Activated CD8-positive, alpha-beta memory T cell treated with anti-CD3 and anti-CD28 coated beads for 48 hours (primary cell): Measurements from ENCODE around the gene CYP51A1.
"Not testable (repeated sequence)": the region's sequence is repeated elsewhere in the genome, so short reads cannot be mapped to it uniquely, and the experiment has no call there.

Experiments
- DNase-seq, 3 experiments: peaks; one replicate each; pipeline ENCODE4 v3.0.0-alpha.2; 2020; ENCODE audit warnings: low read depth in 2 of 3, low spot score in 2 of 3

CYP51A1 gene

GRCh38 chr7:92131764-92132330 is 2.4 kb downstream of the CYP51A1 start:
- DNase-seq, result no peak

DNA sequence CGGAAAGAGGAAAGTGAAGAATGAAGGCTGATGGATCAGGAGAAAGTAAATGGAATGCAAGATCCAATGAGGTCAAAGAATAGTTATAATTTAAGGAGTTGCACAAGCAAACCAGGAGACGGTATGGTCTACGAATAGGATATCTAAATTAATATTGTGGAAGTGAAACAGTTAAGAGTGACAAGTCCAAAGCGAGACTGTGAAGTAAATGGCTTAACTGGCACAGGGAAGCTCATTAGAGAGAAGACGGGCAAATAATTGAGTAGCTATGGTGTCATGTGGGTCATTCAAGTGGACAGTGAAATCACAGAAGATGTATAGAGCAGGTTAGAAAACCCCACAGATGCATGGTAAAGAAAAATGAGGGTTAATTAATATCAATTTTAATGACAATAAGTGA is 3.2 kb downstream of the CYP51A1 start:
- no peak for DNase-seq

DNA sequence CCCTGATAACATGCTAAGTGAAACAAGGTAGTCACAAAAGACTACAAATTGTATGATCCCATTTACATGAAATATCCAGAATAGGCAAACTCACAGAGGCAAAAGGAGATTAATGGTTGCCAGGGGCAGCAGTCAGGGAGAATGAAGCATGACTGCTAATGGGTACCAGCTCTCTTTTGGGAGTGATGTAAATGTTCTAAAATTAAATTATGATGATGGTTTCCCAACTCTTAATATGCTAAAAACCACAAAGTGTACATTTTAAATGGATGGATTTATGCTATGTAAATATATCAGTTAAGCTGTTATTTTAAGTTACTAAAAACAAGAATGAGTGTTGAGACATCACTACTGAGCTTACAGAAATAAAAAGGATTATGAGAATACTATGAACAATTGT is 12.6 kb downstream of the CYP51A1 start:
- DNase-seq, result no peak

DNA sequence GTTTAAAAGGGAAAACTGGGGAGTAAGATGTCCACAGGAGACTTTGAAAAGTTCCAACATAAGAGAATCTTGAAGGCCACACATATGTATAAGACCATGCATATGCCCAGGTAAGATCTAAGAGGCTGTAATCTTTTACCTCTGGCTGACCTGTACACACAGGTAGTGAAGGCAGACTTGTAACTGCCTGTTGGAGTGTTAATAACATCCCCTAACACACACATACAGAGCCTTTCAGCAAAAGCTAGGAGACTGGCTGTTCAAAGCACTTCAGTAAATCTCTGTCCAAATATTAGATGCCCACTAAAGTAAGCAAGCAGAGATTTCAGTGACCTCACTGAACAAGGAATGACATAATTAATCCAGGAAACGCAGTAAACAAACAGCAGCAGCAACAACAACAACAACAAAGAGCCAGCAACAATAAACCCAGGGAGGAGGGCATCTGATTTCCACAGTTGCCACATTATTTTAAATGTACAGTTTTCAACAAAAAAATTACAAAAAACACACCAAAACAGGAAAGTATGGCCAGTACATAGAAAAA is 15.0 kb downstream of the CYP51A1 start:
- DNase-seq, result no peak

DNA sequence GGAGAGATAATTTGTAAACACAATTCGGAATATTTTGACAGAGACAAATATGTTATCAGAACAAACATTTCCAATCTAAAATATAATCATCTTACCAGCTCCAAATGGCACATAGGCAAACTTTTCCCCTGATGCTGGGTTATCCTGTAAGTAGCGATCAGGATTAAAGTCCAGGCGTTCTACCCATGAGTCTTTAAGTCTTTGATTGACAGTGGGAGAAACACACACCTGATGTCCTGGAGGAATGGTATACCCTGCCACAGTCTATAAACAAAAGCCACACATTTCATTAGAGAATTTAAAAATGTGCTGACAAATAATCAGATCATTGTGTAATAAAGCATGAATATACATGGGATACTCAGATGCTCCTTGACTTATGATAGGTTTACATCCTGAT is 17.3 kb downstream of the CYP51A1 start:
- no peak for DNase-seq

DNA sequence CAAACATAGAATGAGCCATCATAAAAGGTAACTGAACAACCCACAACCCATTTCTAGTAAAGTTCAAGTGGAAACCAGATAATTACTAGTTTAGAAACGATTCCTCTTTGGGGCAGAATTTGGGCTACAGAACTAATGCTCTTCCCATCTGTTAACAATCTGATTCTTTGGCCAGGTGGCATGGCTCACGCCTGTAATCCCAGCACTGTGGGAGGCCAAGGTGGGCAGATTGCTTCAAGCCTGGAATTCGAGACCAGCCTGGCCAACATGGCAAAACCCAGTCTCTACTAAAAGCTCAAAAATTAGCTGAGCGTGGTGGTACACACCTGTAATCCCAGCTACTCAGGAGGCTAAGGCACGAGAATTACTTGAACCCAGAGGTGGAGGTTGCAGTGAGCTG is 18.5 kb downstream of the CYP51A1 start:
- DNase-seq, result no peak

- no peak for DNase-seq
These were observed 23.4 kb downstream of the CYP51A1 start for GRCh38 chr7:92110857-92111256.

- DNase-seq, result no peak
These were observed 25.5 kb downstream of the CYP51A1 start for GRCh38 chr7:92108821-92109220.

DNA sequence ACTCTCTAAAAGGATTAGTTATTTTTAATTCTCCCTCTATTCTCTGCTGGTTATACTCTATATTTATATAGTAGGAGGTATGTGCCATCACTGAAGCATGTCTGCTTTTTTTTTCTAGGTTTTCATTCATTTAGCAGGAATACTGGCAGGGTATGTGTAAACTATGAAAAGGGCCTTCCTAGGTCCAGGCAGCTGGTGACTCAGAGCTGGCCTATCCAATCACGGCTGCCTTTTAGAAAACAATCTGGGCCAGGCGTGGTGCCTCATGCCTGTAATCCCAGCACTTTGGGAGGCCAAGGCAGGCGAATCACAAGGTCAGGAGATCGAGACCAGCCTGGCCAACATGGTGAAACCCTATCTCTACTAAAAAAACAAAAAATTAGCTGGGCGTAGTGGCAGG is 31.4 kb downstream of the CYP51A1 start:
- not testable (repeated sequence) for DNase-seq

GRCh38 chr7:92100534-92100933 is 33.7 kb downstream of the CYP51A1 start:
- no peak for DNase-seq

DNA sequence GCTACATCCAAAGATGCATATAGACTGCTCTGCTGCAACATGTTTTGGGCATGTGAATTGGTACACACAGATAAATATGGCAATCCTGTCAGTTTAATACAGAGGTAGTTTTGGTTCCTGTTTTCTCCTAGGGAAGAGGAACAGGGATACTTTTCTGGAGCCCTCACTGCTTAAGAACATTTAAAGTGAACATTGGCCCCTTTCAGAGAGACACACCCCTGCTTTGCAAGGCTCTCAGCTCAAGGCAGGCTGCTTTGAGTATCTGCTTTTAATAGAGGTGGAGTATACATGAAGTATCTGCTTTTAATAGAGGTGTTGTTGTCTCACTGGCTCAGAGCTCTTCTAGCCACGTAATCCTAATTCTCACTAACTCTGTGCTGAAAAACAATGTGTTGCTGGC is 38.9 kb downstream of the CYP51A1 start:
- no peak for DNase-seq

- no peak for DNase-seq
These were observed 42.1 kb downstream of the CYP51A1 start for GRCh38 chr7:92092210-92092609.

- DNase-seq, result no peak
These were observed 46.0 kb downstream of the CYP51A1 start for GRCh38 chr7:92088266-92088665.

GRCh38 chr7:92083922-92084321 is 50.4 kb downstream of the CYP51A1 start:
- DNase-seq, result not testable (repeated sequence)

- DNase-seq, result no peak
These were observed 57.8 kb downstream of the CYP51A1 start for GRCh38 chr7:92076509-92076908.

DNA sequence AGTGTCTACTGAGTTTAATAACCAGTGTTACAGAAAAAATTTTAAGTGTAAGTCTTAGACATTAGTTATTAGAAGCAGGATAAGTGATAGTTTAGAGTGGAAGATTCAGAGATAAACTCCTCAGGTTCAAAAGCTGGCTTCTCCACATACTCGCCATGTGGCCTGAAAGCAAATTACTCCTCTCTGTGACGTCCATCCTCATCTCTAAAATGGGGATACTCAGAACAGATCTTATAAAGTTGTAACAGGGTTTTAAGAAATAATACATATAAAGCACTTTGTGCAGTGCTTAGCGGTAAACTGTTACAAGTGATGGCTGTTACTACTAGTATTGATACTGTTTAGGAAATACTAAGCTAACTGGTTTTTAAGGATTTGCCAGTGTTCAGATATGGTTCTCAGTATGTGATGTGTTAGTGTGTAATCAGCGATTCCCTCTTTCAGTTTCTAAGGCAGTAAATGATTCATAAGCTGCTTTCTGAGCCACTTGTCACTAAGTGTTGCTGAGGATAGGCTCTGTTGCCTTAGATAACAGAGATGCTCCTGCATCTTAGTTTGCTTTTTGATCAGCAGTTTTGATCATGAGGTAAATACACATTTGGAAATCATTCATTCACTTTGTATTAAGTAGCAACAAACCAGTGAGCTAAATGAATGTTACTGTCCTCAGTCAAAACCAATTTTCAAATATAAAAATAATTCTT is 58.7 kb downstream of the CYP51A1 start:
- no peak for DNase-seq

- no peak for DNase-seq
These were observed 61.6 kb downstream of the CYP51A1 start for GRCh38 chr7:92072708-92073107.

GRCh38 chr7:92072121-92072520 is 62.2 kb downstream of the CYP51A1 start:
- DNase-seq, result no peak

- no peak for DNase-seq
These were observed 63.2 kb downstream of the CYP51A1 start for GRCh38 chr7:92071032-92071431.

DNA sequence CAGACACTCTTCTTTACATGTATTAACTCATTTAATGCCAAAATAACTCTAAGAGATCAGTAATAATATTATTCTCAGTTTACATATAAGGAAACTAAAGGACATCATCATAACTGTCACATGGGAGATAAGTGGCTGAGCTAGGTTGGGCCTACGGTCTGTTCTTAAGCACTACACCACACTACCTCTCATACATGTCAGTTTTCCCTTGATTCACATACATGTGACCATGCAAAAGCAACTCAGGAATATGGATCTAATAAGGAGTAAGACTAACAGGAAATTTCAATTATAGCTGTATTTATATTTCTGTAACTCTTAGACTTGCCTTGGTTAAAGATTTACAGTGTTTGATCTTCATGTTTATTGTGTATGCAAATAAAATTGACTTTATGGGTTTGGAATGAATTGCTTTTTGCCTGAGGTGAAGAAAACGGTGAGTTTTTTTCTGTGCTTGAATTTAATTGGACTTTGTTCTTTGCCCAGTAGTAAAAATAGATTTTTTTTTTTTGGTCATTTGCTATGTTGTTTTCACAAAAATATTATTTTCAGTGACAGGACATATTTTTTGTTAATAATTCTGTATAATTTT is 69.7 kb downstream of the CYP51A1 start:
- DNase-seq, result no peak
